ENCODE measurements around the gene RNF157. TPM values are rescaled to one million over a fixed set of nuclear protein-coding genes. Genes with fewer than 3 reads are reported as not detected.

The RNF157 gene
- polyA plus RNA-seq, 2 of the 4 experiments (the other 2 are of a cell fraction) = 7.2 to 8.5 TPM

DNA sequence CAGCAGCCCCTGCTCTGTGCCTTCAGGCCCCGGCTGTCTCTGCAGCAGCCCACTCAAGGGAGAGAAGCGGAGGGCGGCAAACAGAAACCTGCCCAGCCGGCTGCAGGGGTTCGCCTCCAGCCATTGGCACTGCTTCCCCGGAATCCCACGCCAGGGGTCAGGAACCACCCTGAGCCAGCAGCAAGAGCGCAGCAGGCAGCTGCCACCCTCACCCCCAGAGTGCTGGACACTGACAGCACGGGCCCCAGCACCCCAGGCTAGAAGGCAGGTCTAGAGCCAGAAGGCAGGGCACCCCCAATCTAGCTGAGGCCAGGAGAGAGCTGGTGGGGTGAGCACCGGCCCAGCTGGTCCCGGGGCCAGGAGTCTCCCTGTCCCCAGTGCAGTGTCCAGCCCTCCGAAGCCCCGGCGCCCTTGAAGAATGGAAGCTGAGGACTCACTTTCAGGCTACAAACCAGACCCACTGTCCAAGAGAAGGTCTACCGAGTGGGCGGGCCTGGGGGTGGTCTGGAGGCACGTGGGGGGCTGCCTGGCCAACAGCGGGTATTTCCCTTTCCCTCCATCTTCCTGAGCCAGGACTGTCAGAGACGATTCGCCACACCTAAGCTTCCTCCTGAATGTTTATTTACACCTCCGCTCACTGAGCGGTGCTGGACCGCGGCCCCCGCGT lies 33.3 kb upstream of the RNF157 start:
- no peak overlapping the region for H3K4me2 ChIP-seq
- POLR2A ChIA-PET = interaction anchor here (1.2 kb wide), 1 partner anchor 9 kb away, joined by 6 read pairs; no protein-coding TSS in a partner anchor
- CTCF ChIA-PET = interaction anchor here (0.9 to 19.6 kb wide), 14 partner anchors 9 to 233 kb away, joined by 3 to 755 read pairs (median 3); partner anchors contain the start of gene EXOC7
- H3K27ac ChIP-seq = no peak overlapping the region
- WGBS (ENCODE audit: missing lambda C conversion rate) = 87% methylated on average over 26 of the region's 26 CpGs
- peak; percentile 5 to 9; a peak in 3 of 6 replicates for ATAC-seq
- TF ChIP-seq CBX8 (IDR thresholded peaks at IDR 0.05) (no peak), HOXA7 (CRISPR knock-in tag; IDR thresholded peaks at IDR 0.05) (no peak), CBX2 (IDR thresholded peaks at IDR 0.05; ENCODE audit: borderline replicate concordance, low read depth) (no peak), POLR2AphosphoS2 (conservative IDR thresholded peaks at IDR 0.05; ENCODE audit: low read length) (no peak)
- TF ChIP-seq, protein P1, sequence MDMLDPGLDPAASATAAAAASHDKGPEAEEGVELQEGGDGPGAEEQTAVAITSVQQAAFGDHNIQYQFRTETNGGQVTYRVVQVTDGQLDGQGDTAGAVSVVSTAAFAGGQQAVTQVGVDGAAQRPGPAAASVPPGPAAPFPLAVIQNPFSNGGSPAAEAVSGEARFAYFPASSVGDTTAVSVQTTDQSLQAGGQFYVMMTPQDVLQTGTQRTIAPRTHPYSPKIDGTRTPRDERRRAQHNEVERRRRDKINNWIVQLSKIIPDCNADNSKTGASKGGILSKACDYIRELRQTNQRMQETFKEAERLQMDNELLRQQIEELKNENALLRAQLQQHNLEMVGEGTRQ (IDR thresholded peaks at IDR 0.05) = no peak
- TF ChIP-seq, protein P2, sequence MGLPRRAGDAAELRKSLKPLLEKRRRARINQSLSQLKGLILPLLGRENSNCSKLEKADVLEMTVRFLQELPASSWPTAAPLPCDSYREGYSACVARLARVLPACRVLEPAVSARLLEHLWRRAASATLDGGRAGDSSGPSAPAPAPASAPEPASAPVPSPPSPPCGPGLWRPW (IDR thresholded peaks at IDR 0.05) = no peak
- no peak for FAIRE-seq
- no peak overlapping the region for H3K4me3 ChIP-seq
- H3K9me3 ChIP-seq = no peaks in the 10 kb centered on the region
- no peak for DNase-seq (ENCODE audit: low read depth in 1 of 2, low spot score in 1 of 2)
- H3K4me1 ChIP-seq = peaks cover 11% of the 10 kb centered on the region

DNA sequence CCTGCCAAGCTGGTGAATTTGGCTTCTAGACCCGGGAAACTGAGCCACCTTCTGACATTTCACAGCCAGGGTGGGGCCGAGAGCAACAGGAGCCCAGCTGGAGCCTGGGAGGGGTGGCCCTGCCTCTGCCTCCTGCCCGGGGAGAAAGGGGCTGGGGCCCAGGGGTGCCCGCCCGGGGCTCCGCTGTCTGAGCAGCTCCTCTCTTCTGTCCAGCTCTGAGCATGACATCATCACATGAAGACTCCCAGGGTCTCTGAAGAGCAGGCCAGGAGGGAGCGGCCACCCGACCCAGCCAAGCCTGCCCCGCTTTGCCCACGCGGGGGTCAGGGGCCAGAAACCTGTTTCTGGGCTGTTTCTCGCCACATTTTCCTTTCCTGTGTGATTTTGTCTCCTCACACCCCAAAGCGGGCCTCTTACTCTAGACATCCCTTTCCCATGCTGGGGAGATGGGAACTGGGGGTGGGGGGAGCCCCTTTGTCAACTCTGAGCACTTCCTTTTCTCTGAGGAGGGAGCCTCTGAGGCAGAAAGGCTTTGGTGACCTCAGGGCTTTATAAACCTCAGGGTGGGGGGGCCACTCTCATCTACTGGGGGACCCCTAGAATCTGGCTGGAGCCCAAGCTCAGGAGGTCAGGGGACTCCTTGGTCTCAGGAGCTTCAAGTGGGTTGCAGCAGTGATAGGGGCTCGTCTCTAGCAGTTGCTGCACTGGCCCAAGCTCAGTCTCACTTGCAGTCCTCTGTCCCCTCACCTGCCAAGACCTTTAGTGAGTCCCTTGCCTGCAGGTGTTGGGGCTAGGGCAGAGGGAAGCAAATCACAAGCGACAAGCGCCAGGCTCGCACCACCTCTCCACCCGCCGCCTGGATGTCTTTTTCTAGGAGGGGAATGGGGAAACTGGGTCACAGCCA lies 32.5 kb upstream of the RNF157 start:
- Histone ChIP-seq H3K4me2 (no peak overlapping the region), H3K4me3 (no peak overlapping the region), H3K4me1 (peaks cover 19% of the 10 kb centered on the region), H3K9me3 (no peaks in the 10 kb centered on the region), H3K27ac (peak overlapping the region in 1 of 2 experiments; percentile 2; a peak in 1 of 6 replicates)
- CTCF ChIA-PET = interaction anchor here (0.6 to 19.6 kb wide), 10 partner anchors 7 to 152 kb away, joined by 3 to 755 read pairs (median 3); partner anchors contain the start of gene EXOC7
- POLR2A ChIA-PET = no interaction called here
- ATAC-seq (no peak; a peak in 1 of 6 replicates), DNase-seq (ENCODE audit: low read depth in 1 of 2, low spot score in 1 of 2) (no peak), FAIRE-seq (no peak)
- no peak for TF ChIP-seq HDAC2 (IDR thresholded peaks at IDR 0.05)
- no peak for TF ChIP-seq BHLHE40 (IDR thresholded peaks at IDR 0.05; ENCODE audit: low read depth, low read length)
- WGBS (ENCODE audit: missing lambda C conversion rate) = 87% methylated on average over 18 of the region's 19 CpGs

DNA sequence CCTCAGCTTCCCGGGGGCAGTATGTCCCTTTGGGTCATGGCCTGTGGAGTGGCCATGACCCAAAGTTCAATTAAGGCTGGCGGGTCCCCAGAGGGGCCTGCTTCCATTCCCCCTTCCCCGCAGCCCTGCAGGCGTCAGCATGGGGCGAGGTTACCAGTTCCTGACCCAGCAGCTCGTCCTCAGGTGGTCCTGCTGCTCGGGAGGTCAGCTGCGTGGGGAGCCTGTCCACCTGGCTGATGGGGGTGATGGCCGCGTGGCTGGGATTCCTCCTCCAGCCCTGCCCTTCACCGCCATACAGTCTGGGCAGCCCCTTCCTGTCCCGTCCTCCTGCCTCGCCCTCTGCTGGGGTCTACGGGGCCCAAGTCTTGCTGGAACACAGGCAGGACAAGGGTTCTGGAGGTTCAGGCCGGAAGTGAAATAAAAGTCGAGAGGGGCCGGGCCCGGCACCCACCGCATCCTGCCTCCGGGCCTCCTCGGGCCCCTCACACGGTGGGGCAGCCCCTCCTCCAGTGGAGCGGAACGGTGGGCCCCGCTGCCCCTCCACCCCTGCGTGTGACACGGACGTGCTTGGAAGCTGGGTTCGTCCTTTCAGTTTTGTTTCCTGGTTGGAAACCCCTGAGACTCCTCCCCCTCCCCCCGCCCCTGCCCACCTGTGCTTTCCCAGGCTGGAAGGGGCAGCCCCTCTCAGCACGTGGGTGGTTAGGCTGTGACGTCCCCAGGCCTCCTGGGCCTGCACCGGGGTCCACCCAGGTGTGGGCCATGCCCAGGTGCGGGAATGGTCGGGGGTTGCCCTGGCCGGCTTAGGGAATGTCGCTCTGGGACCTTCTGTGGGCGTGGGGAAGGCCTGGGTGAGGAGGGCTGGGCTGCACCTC lies 31.6 kb upstream of the RNF157 start:
- ATAC-seq = no peak
- no peak for DNase-seq (ENCODE audit: low read depth in 1 of 2, low spot score in 1 of 2)
- ChIA-PET CTCF (interaction anchor here (0.5 to 19.6 kb wide), 11 partner anchors 8 to 240 kb away, joined by 3 to 755 read pairs (median 3); partner anchors contain the start of gene EXOC7), POLR2A (interaction anchor here (0.6 kb wide), 1 partner anchor 94 kb away, joined by 3 read pairs; no protein-coding TSS in a partner anchor)
- no peak overlapping the region for H3K4me2 ChIP-seq
- 90% methylated on average over 36 of the region's 38 CpGs for WGBS (ENCODE audit: missing lambda C conversion rate)
- H3K27ac ChIP-seq = peak overlapping the region in 1 of 2 experiments; percentile 2; a peak in 1 of 6 replicates
- no peaks in the 10 kb centered on the region for H3K9me3 ChIP-seq
- peaks cover 18% of the 10 kb centered on the region for H3K4me1 ChIP-seq
- FAIRE-seq = no peak
- no peak overlapping the region for H3K4me3 ChIP-seq
- TF ChIP-seq, protein P3, sequence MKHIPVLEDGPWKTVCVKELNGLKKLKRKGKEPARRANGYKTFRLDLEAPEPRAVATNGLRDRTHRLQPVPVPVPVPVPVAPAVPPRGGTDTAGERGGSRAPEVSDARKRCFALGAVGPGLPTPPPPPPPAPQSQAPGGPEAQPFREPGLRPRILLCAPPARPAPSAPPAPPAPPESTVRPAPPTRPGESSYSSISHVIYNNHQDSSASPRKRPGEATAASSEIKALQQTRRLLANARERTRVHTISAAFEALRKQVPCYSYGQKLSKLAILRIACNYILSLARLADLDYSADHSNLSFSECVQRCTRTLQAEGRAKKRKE (CRISPR knock-in tag; IDR thresholded peaks at IDR 0.05; ENCODE audit: low read depth) = no peak
- TF ChIP-seq TFCP2L1 (CRISPR knock-in tag; IDR thresholded peaks at IDR 0.05) = 0 out of 2 replicates have a peak, but pooled peaks have one; percentile 22
- TF ChIP-seq POLR2AphosphoS2 (conservative IDR thresholded peaks at IDR 0.05; ENCODE audit: low read length) = peak; percentile 71
